ENCODE data around the gene NF1. TPM values are rescaled to one million over a fixed set of nuclear protein-coding genes. Genes with fewer than 3 reads are reported as not detected.

The NF1 gene
- total RNA-seq, 1 donor from 2014 or later, result 33.2 TPM

DNA sequence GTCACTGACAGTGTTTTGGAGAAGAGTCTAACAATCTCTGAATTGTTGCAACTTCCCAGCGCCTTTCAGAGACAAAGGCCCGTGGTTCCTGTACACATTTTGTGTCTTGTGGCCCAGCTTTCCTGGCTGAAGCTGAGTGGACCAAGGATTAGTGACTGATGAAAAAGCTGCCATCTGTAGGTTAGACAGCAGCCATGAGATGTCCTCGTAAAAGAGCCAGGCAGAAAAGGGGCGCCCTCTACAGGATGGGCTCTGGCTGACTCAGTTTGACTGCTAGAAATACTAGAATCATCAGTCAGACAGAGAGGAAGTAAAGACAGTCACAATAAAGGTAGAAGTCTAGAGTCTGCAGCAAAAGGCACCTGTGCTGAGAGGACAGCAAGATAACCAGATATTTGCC lies 26.5 kb upstream of the NF1 start:
- DNase-seq (ENCODE audit: low read depth), result peak; percentile 38
- peak; percentile 55 for TF ChIP-seq CTCF (IDR thresholded peaks at IDR 0.05; ENCODE audit: insufficient read depth, low read length, severe bottlenecking)
- Histone ChIP-seq H3K36me3 (ENCODE audit: control insufficient read depth, insufficient read depth, low read length) (no peaks in the 10 kb centered on the region), H3K27me3 (ENCODE audit: control insufficient read depth, insufficient read depth, low read length) (no peaks in the 10 kb centered on the region), H3K4me3 (ENCODE audit: low read depth, low read length) (no peak overlapping the region)
- FAIRE-seq, result no peak

DNA sequence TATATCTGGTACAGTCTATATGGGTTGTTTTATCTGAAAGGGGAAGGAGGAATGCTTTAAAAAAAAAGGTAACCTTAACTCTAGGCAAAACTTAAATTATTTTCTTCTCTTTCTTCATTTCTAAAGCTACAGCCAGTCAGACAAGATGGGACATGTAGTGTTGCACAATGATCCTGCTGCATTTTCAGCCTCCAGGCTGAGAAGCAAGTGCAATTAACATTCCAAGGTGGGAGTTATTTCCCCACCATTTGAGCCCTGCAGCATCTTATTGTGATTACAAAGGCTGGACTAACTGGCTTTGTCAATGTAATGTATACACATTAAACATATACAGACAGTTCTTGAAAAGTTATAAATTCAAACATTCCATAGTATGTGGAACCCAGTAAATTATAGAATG lies 22.6 kb upstream of the NF1 start:
- H3K27me3 ChIP-seq (ENCODE audit: control insufficient read depth, insufficient read depth, low read length), result no peaks in the 10 kb centered on the region
- no peak for TF ChIP-seq CTCF (IDR thresholded peaks at IDR 0.05; ENCODE audit: insufficient read depth, low read length, severe bottlenecking)
- no peak overlapping the region for H3K4me3 ChIP-seq (ENCODE audit: low read depth, low read length)
- H3K36me3 ChIP-seq (ENCODE audit: control insufficient read depth, insufficient read depth, low read length), result no peaks in the 10 kb centered on the region
- no peak for FAIRE-seq
- peak; percentile 97 for DNase-seq (ENCODE audit: low read depth)

GRCh38 chr17:31073411-31073810 lies 21.4 kb upstream of the NF1 start:
- FAIRE-seq (no peak), DNase-seq (ENCODE audit: low read depth) (no peak)
- Histone ChIP-seq H3K4me3 (ENCODE audit: low read depth, low read length) (no peak overlapping the region), H3K27me3 (ENCODE audit: control insufficient read depth, insufficient read depth, low read length) (no peaks in the 10 kb centered on the region), H3K36me3 (ENCODE audit: control insufficient read depth, insufficient read depth, low read length) (no peaks in the 10 kb centered on the region)
- no peak for TF ChIP-seq CTCF (IDR thresholded peaks at IDR 0.05; ENCODE audit: insufficient read depth, low read length, severe bottlenecking)

GRCh38 chr17:31074772-31075555 lies 19.8 kb upstream of the NF1 start:
- Histone ChIP-seq H3K4me3 (ENCODE audit: low read depth, low read length) (no peak overlapping the region), H3K36me3 (ENCODE audit: control insufficient read depth, insufficient read depth, low read length) (no peaks in the 10 kb centered on the region), H3K27me3 (ENCODE audit: control insufficient read depth, insufficient read depth, low read length) (no peaks in the 10 kb centered on the region)
- DNase-seq (ENCODE audit: low read depth) (peak; percentile 63), FAIRE-seq (no peak)
- TF ChIP-seq CTCF (IDR thresholded peaks at IDR 0.05; ENCODE audit: insufficient read depth, low read length, severe bottlenecking), result no peak

DNA sequence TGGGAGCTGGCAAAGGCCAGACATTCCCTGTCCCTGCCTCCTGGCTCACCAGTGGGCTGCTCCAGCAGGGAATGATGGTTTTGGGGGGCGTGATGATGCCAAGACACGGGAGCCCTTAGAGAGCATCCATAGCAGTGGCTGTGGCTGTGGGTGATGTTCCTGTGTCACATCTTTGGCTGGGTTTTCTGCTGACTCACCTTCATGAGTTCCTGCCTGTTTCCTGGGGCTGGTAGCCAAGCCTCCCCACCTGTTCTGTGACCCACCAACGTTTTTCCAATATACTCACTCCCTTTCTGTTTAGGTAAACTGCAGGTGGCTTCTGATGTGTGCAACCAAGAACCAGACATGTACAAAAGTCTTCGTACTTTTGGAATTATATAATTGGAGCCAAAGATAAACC lies 16.5 kb upstream of the NF1 start:
- FAIRE-seq, result no peak
- Histone ChIP-seq H3K27me3 (ENCODE audit: control insufficient read depth, insufficient read depth, low read length) (no peaks in the 10 kb centered on the region), H3K36me3 (ENCODE audit: control insufficient read depth, insufficient read depth, low read length) (no peaks in the 10 kb centered on the region), H3K4me3 (ENCODE audit: low read depth, low read length) (no peak overlapping the region)
- TF ChIP-seq CTCF (IDR thresholded peaks at IDR 0.05; ENCODE audit: insufficient read depth, low read length, severe bottlenecking), result no peak
- peak; percentile 30 for DNase-seq (ENCODE audit: low read depth)

DNA sequence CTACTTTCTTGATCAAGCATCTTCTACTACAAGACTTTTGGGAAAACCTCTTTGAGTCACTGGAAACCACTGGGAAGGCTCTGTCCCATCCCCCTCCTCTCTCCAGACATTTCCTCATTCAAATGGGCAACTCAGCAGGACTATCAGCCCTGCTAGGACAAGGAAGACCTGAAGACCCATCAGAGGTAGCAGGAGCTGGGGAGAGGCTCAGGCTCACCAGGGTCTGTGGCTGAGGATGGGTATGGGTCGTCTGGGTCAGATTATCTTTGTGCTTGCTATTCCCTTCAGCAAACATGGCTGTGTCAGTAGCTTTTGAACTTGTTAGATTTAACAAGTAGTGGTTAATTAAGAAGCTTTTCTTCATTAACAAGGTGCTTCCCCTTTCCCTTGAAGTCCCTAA lies 15.0 kb upstream of the NF1 start:
- H3K4me3 ChIP-seq (ENCODE audit: low read depth, low read length), result no peak overlapping the region
- FAIRE-seq, result no peak
- no peak for DNase-seq (ENCODE audit: low read depth)
- no peaks in the 10 kb centered on the region for H3K27me3 ChIP-seq (ENCODE audit: control insufficient read depth, insufficient read depth, low read length)
- no peaks in the 10 kb centered on the region for H3K36me3 ChIP-seq (ENCODE audit: control insufficient read depth, insufficient read depth, low read length)
- no peak for TF ChIP-seq CTCF (IDR thresholded peaks at IDR 0.05; ENCODE audit: insufficient read depth, low read length, severe bottlenecking)

Measured in bronchial epithelial cell (primary cell).